GM21737 (cell line): ENCODE results near the gene SLC23A2.

ENCODE experiments used
- ATAC-seq: cut with Tn5 transposase; IDR thresholded peaks from one replicate; pipeline ENCODE4 v1.9.1; 2021; ENCODE audit warnings: mild to moderate bottlenecking, moderate library complexity; ENCODE audit not compliant: unreplicated experiment

SLC23A2 gene

DNA sequence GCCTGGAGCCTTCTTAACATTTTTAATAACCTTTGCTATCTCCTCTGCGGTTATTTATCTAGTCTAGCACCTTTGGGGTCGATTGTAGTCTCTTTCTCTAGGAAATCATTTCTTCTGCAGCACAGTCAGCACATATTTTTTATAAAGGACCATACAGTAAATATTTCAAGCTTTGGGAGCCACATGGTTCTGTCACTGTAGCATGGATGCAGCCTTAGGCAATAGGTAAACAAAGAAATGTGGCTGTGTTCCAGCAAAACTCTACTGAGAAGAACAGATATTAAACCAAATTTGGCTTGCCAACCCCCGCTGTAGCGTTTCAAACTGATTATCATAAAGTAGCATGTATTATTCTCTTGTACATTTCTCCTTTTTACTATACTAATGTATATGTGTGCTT is 95.7 kb downstream of the SLC23A2 start:
- ATAC-seq = no peak

- no peak for ATAC-seq
Measured at GRCh38 chr20:4905195-4905594, 96.1 kb downstream of the SLC23A2 start.

DNA sequence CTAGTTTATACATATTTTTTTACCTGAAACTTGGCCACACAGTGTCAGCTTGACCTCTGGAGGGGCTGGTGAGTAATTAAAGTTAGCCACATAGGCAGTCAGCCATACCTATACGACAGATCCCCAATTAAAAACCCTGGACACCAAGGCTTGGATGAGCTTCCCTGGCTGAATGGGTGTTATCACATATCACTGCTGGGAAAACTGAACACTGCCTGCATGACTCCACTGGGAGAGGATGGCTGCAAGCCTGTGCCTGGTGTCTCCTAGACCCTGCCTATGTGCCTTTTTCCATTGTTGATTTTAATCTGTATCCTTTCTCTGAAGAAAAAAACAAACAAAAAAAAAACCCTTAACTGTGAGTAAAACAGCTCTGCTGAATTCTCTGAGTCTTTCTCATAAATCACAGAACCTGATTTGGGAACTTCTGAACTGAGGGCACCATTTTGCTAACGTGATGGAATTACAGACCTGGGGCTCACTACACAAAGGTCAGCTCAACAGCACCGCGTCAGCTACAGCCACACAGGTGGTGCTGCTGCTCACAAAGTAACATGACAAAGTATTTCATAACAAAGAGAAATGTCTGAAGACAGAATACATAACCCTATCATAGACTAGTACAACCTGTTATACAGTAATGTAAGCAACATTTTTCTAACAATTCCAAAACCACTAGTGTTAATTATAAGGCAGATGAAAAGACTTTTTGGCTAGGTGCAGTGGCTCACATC is 97.0 kb downstream of the SLC23A2 start:
- ATAC-seq = no peak

DNA sequence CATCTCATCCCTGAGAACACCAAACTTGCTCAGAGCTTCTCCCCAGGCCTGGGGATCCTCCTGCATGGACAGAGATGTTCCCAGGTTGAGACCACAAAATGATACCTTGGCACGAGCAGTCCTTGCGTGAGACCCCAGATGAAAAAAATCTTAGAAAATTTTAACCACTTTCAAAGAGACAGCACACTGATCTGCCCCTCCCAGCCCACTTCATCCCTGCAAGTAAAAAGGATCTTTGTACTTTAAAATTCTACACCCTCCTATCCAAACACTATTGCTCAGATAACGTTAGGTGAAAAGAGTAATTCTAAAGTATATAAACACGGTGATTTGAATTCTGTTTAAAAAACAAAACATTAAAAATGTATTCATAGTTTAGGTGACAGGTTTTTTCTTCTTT is 98.5 kb downstream of the SLC23A2 start:
- no peak for ATAC-seq

- no peak for ATAC-seq
Measured at GRCh38 chr20:4901031-4901818, 100.1 kb downstream of the SLC23A2 start.

GRCh38 chr20:4898282-4899244 is 102.7 kb downstream of the SLC23A2 start:
- ATAC-seq = no peak

GRCh38 chr20:4897600-4897999 is 103.7 kb downstream of the SLC23A2 start:
- ATAC-seq = no peak

- no peak for ATAC-seq
Measured at GRCh38 chr20:4896971-4897497, 104.3 kb downstream of the SLC23A2 start.

DNA sequence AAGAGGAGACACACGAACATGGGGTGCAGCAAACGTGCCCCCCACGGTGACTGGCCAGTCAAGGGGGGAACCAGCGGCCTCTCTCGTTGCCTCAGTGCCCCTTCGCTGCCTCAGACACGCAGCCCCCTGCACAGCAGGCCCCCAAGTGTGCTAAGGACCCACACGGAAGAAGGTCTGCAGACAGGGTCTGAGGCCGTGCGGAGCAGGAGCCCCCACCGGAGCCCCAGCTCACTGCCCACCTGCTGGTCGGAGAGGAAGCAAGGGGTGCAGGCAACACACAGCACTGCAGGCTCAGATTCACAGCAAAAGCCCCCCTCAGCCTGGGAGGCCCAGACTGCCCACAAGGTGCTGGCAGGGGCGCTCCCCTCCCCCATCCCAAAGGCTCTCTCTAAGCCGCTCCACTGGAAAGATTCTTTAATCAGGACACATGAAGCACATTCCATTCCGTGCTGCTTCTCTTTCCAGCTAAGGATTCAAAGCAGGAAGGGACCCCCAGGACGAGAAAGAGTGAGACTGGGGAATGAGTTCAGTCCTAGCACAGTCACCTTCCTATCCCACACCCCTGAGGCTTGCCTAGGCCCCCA is 105.1 kb downstream of the SLC23A2 start:
- no peak for ATAC-seq

DNA sequence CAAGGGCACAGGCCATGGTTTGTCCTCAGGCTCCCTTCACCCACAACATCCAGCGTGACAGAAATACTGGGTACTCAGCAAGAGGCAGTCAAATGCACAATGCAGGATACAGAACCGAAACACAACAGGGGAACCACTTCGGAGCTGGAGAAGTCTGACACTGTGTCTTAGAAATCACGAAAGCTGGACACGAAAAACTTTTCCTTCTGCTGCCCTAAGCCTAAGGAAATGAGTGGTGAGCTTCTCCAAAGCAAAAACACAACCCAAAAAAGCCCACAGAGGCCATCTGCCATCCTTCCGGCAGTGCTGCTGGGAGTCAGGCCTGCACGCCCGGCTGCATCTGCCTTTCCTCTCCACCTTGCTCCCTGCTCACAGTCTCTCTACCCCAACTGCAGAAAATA is 106.3 kb downstream of the SLC23A2 start:
- ATAC-seq = no peak

DNA sequence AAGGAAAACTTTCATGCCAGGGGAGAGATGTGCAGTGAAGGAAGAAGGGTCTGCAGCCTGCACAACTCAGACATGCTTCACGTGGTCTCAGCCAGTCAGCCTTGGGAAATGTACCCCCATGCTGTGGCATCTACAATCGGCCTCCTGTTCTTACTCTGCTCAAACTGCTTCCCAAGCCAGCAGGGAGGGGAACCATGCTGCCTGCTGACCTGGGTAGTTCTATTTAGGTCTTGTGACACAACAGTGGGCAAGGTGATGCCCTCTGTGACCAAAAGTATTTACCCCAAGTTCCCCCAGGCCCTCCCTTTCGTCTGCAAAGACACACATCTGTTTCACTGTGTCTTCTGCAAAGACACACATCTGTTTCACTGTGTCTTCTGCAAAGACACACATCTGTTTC is 106.9 kb downstream of the SLC23A2 start:
- ATAC-seq = no peak

- ATAC-seq = no peak
Measured at GRCh38 chr20:4893709-4894108, 107.6 kb downstream of the SLC23A2 start.

- no peak for ATAC-seq
Measured at GRCh38 chr20:4891997-4892396, 109.3 kb downstream of the SLC23A2 start.

GRCh38 chr20:4891190-4891763 is 110.0 kb downstream of the SLC23A2 start:
- no peak for ATAC-seq

- no peak for ATAC-seq
Measured at GRCh38 chr20:4889446-4889845, 111.9 kb downstream of the SLC23A2 start.

- no peak for ATAC-seq
Measured at GRCh38 chr20:4887586-4887985, 113.7 kb downstream of the SLC23A2 start.

GRCh38 chr20:4886771-4887527 is 114.4 kb downstream of the SLC23A2 start:
- no peak for ATAC-seq

- no peak for ATAC-seq
Measured at GRCh38 chr20:4885877-4886276, 115.4 kb downstream of the SLC23A2 start.

DNA sequence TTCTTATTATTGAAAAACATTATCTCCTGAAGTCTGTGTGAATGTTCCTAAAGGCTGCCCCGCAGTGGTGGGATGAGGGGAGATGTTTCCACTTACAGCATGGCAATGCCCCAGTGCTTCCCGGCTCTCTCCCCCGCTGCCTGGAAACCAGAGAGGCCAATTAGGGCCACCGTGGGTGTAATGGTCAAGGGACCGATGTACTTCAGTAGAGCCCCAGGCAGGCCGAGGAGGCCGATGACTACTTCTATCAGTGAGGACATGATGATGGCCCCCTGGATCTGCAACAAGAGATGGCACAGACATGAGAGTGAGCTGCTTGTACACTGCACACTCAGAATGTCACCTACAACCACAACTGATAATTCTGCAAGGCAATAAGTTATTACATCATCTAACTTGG is 117.8 kb downstream of the SLC23A2 start:
- no peak for ATAC-seq

DNA sequence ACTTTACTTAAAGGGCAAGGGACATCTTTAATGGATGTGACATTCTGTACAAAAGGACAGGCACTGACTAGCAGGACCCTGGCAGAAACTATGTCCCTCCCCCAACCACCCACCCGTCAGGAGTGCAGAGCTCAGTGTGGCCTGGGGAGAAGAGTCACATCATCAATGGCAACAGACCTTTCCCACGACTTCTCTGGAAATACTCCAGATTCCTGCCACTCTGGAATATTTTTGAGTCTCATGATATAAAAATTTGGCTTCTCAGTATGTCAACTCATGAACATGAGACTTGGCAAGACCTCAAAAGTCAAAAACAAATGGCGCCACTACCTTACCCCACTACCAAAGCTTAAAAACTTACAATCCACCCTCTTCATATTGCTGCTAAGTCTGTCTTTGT is 118.3 kb downstream of the SLC23A2 start:
- no peak for ATAC-seq
